HL-60 (cell line): Measurements from ENCODE around the gene MYLK4.

Source experiments
- DNase-seq, 2 experiments: peaks; one replicate each; pipeline ENCODE4 v3.0.0-alpha.2; 2010 to 2020; ENCODE audit warnings: low read depth in 1 of 2, low spot score in 1 of 2
- H3K27ac ChIP-seq: fragments of 250-450 bp; sonication (Bioruptor Pico); replicated peaks from 2 replicates; pipeline ENCODE4 v1.5.1; 2020; ENCODE audit warnings: mild to moderate bottlenecking, moderate library complexity
- H3K27me3 ChIP-seq: fragments of 250-450 bp; sonication (Bioruptor Pico); 2 replicates; pipeline ENCODE4 v1.5.1; 2021; ENCODE audit warnings: mild to moderate bottlenecking, moderate library complexity; ENCODE audit not compliant: insufficient read depth, poor library complexity, severe bottlenecking
- H3K4me3 ChIP-seq: replicated peaks from 2 replicates; pipeline ENCODE4 v1.5.1; 2011; ENCODE audit warnings: mild to moderate bottlenecking, control low read depth, low read length; ENCODE audit not compliant: insufficient read depth
- CTCF ChIP-seq: IDR thresholded peaks from one replicate; pipeline ENCODE4 v1.5.1; 2011; ENCODE audit warnings: low read length, control low read depth, inconsistent platforms; ENCODE audit not compliant: insufficient read depth
- GABPA ChIP-seq: IDR thresholded peaks from 2 replicates; pipeline ENCODE4 v1.6.1; 2012; ENCODE audit warnings: low read depth
- POLR2AphosphoS5 ChIP-seq: IDR thresholded peaks from 2 replicates; pipeline ENCODE4 v1.6.1; 2012; ENCODE audit warnings: low read depth
- REST ChIP-seq: IDR thresholded peaks from 2 replicates; pipeline ENCODE4 v1.6.1; 2012; ENCODE audit warnings: low read depth; ENCODE audit not compliant: insufficient replicate concordance
- SPI1 ChIP-seq: IDR thresholded peaks from 2 replicates; pipeline ENCODE4 v1.6.1; 2012; ENCODE audit warnings: low read depth, mild to moderate bottlenecking, borderline replicate concordance

The MYLK4 gene

GRCh38 chr6:2739335-2739734 lies 11.4 kb downstream of the MYLK4 start:
- H3K27ac ChIP-seq = no peak overlapping the region
- no peak overlapping the region for H3K4me3 ChIP-seq
- DNase-seq = no peak
- H3K27me3 ChIP-seq = no peaks in the 10 kb centered on the region
- TF ChIP-seq SPI1 = no peak
- TF ChIP-seq GABPA = no peak

DNA sequence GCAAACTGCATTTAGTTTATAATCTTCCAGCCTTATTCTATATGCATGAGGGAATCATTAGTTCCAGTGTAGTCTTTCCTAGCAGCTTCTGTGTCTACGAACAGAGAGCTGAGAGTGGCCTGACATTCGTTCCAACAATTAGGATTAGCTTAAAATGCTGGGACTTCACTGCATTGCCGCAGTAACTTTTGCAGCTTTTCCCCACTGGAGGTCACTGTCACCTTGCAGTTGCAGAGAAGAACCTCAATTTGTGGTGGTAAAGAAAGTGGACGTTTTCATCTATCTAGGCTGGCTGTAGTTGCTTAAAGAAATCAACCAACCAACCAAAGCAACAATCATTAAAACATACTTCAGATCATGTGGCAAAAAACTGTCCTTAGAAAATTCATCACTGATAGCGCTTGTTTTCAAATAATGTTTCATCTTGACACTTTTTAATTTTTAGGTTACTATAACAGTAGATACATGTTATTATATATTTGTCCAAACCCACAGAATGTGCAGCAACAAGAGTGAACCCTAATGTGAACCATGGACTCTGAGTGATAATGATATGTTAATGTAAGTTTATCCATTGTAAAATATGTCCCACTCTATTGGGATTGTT lies 12.2 kb downstream of the MYLK4 start:
- TF ChIP-seq CTCF (peak; percentile 65), SPI1 (no peak)
- Histone ChIP-seq H3K4me3 (no peak overlapping the region), H3K27me3 (no peaks in the 10 kb centered on the region), H3K27ac (no peak overlapping the region)
- DNase-seq = peak; percentile 34 to 72

DNA sequence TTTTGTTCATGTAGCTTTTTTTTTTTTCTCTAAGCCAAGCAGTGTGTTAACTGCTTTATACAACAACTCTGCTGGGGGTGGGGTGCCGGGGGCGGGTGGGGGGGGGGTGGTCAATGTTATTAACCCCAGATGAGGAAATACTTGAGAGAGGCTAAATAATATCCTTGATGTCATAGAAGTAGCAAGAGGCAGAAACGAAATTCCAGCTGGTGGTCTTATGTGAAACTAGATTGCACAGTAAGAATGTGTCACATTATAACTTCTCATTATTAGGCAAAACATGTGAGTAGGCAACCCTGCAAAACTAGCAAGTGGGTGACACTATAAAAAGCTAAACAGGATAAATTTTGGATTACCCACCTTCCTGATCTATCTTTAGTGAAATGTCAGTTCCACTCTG lies 12.8 kb downstream of the MYLK4 start:
- H3K27ac ChIP-seq = no peak overlapping the region
- no peak overlapping the region for H3K4me3 ChIP-seq
- H3K27me3 ChIP-seq = no peaks in the 10 kb centered on the region
- TF ChIP-seq GABPA (no peak), REST (no peak)
- no peak for DNase-seq

DNA sequence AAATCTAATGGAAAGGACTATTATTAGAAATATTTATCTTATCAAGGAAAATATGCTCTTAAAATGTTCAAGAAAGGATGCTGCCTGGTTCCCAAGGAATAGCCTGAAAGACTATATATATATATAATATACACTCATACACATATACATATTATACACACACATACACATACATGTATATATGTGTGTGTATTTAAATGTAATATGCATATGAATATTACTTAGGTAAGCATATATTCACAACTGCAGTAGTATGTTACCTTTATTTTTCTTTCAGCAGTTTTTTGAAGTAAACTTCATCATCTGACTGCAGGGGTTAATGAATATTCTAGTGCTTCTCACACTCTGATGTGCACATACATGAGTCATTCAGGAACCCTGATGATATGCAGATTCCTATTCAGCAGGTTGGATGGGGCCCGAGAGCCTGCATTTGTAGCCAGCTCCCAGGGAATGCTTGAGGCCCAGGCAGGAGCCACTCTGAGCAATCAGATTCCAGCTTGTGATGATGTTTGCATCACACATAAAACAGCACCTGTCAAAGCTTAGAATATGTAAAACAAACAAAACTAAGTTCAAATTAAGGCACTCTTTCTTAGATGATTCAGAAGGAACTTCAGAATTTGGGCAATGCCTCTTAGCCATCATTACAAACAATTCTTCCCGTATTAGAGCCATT lies 16.1 kb downstream of the MYLK4 start:
- no peak for DNase-seq
- no peaks in the 10 kb centered on the region for H3K27me3 ChIP-seq
- no peak overlapping the region for H3K4me3 ChIP-seq
- no peak overlapping the region for H3K27ac ChIP-seq
- TF ChIP-seq REST (no peak), GABPA (no peak), CTCF (no peak), POLR2AphosphoS5 (no peak), SPI1 (no peak)
